TTC549 (cell line): ENCODE measurements around the gene KCNIP4.

Experiments
- FAIRE-seq: peaks from 2 replicates; lab custom pipeline; 2012; peaks lifted over from hg19 to GRCh38; lab: Jason Lieb, UNC

KCNIP4 gene

DNA sequence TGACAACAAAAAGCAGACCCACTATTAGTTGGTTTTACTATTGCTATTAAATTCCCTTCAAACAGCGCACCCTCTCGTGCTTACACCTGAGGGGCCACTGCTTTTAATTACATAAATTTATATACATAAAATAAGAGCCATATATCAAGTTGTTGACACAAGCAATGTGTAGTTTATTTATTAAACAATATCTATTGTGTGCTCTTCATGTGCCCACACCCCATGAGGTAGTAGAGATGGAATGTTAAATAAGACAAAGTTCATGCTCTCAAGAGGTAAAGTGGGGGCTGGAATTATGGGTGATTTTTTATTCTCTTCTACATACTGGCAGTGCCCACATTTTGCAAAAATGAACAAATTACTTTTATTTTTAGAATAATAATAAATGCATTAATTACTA, 47.3 kb downstream of the KCNIP4 start:
- no peak for FAIRE-seq

DNA sequence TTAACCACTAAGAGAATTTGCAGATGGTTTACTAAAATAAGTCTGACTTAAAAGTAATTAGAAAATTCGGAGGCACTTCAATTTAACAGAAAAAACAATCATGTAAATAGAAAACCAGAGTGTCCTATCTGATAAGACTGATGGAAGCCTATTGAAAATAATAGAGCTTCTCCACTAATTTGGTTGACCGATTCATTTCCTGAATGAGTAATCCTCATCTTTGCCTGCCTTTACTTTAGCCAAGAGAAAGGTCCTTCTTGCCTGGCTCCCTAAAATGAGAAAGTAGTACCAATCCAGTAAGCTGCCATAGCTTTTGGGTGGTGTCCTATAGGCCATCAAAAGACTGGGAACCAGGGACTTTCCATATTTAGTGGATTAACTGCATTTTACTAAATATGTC, 48.4 kb downstream of the KCNIP4 start:
- no peak for FAIRE-seq

DNA sequence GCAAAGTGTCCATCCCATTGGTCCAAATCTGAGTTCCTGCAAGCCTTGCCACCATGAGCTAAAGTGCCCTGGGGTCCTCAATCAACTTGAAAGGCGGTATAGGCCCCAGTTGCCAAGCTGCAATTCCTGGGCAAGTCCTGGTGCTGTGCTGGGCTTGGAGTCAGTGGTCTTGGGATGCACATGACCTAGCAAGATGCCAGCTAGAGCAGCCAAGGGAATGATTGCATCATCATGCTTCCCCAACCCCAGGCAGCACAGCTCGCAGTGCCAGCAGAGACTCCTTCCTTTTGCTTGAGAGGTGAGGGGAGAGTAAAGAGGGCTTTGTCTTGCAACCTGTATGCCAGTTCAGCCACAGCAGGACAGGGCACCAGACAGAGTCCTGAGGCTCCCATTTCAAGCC, 50.5 kb downstream of the KCNIP4 start:
- no peak for FAIRE-seq

DNA sequence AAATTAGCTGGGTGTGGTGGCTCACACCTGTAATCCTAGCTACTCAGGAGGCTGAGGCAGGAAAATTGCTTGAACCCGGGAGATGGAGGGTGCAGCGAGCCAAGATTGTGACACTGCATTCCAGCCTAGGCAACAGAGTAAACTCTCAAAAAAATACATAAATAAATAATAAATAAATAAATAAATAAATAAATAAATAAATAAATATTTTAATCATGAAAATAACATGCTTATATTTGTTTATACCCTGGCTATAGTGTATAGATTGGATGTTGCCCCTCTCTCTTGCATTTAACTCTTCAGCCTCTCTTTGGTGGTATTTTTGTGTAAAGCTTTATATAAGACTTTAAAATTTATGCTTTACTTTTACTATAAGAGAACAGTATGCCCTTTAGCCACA, 51.8 kb downstream of the KCNIP4 start:
- no peak for FAIRE-seq

DNA sequence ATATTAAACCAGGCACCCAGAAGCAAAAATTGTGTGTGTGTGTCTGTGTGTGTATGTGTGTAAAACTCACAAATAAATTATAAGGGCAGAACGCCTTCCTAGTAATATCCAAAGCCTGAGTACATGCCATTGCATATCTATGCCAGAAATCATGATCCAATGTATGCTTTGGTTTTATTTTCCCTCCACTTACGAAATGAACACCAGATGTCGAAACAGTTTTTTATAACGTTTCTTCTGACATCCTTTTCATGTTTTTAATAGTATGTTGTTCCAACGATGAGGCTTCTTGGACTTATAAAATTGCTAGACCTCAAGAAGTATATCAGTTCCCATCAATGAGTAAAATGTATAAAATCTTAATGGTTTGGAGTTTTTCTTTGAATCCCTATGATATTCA, 55.4 kb downstream of the KCNIP4 start:
- FAIRE-seq, result no peak

DNA sequence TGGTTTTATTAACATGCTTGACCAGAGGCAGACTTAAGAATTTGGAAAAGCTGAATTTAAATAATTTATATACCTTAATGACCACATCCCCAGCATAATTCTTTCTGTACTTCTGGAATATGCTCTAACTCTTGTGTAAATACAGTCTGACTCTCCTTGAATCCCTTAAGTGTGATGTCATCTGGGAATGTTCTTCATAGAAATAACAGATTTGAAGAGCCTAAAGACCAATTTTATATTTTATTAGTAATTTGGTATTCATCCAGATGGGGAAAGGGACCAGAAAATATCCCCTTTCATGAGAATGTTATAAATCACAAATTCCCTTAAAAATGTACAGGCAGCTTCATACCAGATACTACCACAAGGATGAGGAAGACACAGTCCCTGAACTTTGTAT, 58.3 kb downstream of the KCNIP4 start:
- no peak for FAIRE-seq

DNA sequence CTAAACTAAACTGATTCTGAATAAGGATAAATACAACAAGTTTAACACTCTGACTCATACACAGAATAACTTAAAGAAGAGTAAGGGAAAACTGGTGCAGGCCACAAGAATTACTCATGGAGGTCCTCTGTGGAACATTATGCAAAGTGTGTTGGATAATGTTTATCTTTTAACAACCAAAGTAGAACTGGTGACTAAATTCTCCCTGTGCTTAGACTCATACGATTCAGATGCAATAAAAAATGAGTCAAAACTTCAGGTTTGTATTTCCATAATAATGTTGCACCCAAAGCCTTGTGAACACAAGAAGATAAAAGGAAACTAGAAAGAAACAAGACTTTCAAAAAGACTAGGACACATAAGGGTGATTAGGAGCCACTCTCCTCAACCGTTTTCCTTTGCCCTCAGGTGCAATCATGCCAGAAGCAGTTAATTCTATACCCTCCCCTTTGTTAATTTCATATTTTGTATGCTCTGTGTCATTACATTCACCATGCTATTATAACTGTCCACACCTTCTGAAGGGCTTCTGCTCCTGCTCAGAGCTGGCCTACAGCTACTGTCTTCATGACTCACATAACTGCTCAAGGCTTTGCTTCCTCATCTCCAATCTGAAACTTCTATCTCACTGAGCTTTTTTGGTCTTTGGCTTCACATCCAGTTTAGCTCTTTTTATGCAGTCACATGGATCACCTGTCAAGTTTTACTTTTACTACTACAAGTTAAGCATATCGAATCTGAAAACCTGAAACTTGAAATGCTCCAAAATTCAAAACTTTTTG, 60.2 kb downstream of the KCNIP4 start:
- no peak for FAIRE-seq

DNA sequence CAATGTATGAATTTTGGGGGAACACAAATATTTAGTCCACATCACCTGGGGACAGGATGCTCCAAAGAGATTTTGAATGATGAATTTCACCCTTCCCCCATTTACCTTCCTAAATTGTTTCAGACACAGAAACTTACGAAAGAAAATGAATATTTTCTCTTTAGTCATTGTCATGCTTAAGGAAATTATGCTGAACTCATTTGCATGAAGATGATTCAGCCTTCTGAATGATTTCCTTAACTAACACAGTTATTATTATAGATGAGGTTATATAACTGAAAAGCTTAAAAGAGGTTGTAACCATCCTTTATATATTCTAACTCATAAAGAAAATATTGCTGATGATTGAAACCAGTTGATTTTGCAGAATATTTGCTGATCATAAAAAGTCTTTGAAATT, 61.1 kb downstream of the KCNIP4 start:
- no peak for FAIRE-seq

DNA sequence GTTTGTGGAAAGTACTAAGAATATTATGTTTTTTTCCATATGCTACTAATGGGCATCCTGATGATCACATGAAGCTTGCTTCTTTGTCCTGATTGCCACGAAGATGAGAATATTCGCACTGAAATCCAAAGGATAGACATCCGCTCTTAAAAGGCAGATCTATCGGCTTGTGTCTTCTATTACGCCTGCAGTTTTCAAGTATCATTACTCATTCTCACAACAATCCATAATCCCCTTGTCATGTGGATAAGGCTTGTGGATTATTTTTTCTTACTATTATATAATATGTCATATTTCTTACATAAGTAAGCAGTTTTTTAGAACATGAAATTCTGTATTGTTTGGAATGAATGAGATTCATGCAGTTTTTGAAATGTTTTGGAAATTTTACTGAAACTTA, 62.8 kb downstream of the KCNIP4 start:
- no peak for FAIRE-seq

DNA sequence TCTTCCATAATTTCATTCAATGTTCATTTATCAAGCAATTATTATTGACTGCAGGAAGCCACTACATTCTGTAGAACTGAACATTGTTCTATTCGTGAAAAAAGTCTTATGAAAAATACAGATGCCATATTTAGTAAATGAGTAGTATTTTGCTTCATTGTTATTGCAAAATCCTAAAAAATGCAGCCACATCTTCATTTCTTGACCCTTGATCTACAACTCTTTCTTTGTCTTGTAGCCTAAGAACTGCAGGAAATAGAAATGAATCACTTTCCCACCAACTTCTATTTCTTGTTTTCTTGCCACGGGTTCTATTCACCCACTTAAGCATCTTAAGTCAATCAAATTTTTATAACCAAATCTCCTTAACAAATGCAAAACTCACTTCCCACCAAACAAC, 63.3 kb downstream of the KCNIP4 start:
- FAIRE-seq, result no peak

DNA sequence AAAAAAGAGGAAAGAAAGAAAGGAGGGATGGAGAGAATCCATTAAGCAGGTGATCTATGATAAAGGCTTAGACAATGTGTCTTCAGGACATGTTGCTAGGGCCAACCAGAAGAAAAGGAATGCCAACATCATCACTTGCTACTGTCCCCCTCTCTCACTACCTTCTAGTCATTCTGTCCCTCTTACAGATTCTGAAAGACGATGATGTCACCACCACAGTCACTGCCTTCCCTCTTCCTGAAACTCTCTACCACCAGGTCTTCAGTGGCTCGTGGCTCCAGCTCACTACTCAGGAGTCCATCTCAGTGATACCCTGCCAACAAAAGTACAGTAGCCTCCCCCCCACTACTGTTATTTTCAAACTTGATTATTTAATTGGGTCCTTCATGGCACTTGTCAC, 64.0 kb downstream of the KCNIP4 start:
- no peak for FAIRE-seq

DNA sequence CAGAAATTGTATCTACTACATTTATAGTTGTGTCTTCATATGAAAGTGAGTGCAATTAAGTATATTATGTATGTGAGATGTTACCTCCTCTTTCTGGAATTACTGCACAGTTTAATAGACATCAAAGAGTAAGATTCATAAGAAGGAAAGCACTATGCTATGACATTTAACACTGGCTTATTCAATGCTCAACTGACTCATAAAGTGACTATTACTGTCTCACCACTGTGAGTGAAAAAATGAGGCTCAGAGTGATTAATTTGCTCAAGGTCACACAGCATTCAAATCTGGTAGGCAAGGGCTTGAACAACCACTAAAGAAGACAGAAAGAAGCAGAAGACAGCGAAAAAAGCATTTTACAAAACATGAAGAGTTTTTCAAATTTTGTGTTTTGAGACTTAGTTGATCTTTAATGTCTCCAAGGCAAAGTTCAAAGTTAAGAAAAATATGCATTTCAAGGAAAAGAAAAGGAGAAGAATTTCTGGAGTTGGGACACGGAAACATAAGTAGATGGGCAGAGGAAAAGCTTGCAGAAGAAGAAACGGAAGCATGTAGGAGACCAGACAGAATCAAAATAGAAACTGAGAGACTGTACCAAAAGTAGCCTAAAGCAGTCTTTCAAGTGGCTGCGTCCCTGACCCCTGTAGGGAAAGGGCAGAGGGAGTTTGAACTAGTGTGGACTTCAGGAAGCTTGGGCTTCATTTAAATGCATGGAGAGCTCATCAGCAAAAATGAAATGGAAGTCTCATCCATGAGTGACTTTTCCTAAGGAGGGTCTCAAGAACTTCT, 66.3 kb downstream of the KCNIP4 start:
- no peak for FAIRE-seq

DNA sequence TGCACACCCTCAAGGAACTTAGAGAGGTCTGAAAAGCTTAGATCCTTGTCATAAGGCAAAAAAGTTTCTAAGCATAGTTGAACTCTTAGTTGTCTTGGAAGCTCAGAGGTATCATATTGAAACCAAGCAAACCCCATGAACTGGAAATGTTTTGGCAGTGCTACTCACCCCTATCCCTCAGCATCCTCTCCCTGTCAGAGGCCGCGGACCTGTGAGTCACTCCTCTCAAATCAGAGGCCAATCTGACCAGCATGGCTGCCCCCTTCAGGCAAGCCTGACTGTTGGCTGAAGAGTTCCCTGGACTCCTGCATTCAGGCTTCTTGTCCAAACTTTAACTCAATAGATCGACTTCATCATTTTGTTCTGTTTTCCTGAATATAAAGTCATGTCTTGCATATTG, 69.4 kb downstream of the KCNIP4 start:
- FAIRE-seq, result no peak

DNA sequence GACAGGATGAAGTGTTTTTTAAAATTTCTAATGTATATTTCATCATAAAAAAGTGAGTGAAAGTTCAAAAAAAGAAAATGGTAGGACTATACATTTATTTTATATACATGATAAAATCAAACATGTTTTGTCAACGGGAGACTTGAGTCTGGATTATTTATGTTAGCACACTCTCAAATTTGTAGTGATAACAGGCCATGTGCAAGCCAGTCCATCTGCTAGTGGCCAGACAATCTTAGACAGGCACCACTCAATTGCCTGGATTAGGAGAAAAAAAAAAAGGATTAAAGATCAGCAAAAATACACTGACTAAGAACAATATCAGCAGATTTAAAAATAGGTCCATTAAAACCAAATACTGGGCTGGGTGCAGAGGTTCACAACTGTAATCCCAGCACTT, 71.9 kb downstream of the KCNIP4 start:
- FAIRE-seq, result no peak

DNA sequence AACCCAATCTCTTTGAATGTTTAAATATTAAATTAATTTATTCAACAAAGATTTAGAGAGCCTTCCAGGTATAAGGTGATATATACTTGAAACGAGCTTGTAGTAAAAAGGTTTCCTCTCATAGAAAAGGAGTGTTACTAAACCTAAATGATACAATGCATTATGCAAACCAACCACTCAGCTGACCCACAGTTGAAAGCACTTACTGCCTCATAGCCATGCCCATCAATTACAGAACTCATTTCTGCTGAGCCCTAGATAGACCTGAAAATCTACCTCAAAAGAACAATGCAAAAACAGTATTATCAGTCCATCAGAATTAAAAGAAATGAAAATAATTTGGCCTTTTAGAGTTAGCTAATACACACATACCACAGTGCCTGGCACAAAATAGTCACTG, 75.4 kb downstream of the KCNIP4 start:
- FAIRE-seq, result no peak

DNA sequence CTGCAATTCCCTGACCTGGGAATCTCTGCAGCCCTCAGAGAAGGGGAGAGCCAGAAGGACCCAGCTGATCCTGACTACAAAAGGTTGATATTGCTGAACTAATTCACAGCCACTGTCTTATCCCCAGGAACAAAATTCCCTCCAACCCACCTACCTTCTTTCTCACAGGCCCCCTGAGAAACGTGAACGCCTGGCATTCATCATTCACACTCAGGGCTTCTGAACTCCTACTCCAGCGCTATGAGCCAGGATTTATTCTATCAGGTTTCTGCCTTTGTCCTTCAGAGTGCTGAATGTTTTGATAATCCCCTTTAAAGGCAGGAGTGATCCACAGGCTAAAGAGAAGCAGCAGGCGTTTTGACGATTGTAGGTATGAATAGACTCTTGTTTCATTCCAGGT, 76.5 kb downstream of the KCNIP4 start:
- FAIRE-seq, result no peak

DNA sequence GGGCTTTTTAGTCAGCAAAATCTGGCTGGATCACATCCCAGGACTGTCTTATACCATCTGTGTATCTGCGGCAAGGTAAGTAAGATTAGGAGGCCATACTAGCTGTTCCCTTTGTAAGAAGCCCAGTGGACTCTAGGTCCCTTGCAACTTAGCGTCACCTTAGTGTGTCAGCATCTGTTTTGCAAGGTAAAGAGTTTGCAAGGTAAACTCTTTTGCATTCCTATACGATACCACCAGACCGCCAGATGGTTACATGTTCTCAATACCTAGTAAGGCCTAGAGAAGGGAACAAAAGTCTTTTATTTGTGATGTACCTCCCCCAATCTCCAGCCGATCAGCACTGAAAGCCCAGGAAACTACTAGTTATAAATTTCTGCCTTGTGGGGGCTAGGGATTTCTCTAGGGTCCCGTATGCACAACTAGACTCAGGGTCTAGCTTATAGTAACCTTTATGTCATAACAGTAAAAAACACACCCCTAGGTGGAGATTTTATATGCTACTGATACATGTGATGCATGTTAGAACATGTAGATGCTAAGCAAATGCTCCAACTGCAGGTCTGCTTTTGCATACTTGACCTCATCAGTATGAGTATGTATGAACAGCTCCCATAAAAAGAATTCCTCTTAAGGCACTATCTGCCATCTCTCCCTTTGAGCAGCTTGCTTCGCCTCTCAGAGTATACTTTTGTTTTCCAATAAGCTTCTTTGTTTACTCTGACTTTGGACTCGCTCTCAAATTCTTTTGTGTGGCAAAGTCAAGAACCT, 78.4 kb downstream of the KCNIP4 start:
- no peak for FAIRE-seq

DNA sequence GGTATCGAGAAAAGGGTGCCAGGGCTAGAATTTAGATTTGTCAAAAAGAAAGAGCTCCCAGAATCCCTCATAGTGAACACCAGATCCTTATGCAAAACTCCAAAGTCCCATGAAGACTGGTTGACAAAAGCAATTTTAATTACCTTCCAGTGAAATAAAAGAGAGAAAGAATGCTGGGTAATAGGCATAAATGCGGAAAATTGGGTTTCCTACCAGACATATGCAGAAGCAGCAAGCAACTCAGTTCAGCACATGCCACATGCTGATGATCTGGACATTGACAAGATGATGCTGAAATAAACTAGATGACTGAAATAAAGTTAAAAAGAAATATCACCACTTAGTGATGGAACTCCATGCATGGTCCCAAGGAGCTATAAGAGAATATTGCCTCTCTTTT, 83.9 kb downstream of the KCNIP4 start:
- FAIRE-seq, result no peak

DNA sequence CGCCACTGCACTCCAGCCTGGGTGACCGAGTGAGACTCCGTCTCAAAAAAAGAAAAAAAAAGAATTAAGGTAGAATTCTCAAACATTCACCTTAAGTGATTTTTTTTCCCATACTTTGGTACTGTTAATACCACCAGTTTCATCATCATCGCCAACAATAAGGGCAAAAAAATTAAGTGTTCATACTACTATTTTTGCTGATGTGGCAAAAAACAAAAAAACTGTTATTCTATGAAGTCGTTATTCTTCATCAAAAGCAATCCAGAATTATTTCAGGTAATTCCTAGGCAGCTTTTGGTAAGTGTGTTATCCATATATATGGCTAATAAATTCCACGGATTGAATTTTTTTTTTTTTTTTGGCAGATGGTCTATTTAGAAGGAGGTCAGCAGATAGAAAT, 85.7 kb downstream of the KCNIP4 start:
- FAIRE-seq, result no peak

DNA sequence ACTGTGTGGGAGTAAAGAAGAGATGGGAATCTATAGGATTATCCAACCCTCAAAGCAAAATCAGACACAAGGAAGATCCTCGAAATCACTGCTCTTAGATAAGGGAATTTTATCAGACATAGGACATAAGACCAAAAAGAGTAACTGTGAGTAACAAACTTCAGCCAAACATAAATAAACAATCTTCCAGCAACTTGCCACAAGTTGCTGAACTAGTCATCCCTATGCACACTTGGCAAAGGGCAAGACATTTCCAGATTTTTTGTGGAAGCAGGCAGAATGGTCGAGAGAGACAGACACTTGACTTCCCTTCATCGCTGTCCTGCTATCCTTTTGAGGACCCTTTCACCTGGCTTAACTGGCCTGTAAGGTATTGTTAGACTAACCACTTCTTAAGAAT, 89.6 kb downstream of the KCNIP4 start:
- FAIRE-seq, result no peak

DNA sequence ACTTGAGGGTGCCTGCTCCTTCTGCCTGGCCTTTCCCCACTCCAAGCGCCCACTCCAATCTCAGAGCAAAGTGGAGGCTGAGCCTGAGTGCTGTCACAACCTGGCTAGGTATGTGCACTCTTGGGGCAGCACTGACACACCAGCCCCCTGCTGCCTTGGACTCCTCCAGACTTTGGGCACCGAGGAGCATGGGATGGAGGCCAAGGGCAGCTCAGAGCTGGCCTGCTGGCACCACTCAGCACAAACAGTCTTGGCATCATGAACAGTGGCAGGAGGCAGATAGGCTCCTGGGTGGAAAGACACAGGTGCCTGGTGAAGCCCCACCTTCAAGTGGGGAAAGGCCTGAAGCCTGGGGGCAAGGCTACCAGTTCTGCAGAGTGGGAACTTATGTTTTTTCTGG, 91.8 kb downstream of the KCNIP4 start:
- no peak for FAIRE-seq

DNA sequence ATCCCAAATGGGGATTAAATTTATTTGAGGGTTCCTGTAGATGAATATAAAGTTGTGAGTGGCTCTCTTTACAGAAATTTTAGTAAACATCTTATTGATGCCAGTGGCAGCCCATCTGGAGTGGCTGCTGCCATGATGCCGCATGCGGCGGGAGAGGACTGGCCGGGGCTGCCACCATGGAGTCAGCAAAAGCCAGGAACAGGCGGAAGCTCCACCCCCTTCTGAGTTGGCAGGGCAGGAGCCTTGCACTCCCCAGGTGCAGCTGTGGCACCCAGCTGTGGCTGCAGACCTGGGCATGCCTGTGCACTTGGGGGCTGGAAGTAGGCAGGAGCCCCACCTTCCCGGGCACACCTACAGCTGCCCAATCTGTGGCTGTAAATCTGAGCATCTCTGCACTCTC, 92.3 kb downstream of the KCNIP4 start:
- no peak for FAIRE-seq

DNA sequence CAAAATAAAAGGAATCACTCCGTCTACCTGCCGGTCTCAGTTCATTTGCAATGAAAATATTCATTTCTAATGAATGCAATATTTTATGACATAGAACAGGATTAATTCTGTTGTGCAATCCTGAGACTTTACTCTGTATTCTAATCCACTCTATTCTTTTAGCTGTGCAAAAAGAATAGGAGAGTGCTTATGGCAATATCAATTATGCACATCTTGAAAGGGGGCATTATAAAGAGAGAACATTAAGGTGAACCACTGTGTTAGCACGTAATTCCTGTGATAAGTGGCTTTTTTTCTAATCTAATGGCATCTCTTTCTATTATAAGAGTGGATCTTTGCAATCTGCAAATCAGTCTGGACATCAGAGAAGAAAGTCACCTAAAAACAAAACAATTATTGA, 99.5 kb downstream of the KCNIP4 start:
- no peak for FAIRE-seq
